ENCODE measurements around the gene RAB10.
"Not testable (repeated sequence)": the region's sequence is repeated elsewhere in the genome, so short reads cannot be mapped to it uniquely, and the experiment has no call there.

Gene RAB10

DNA sequence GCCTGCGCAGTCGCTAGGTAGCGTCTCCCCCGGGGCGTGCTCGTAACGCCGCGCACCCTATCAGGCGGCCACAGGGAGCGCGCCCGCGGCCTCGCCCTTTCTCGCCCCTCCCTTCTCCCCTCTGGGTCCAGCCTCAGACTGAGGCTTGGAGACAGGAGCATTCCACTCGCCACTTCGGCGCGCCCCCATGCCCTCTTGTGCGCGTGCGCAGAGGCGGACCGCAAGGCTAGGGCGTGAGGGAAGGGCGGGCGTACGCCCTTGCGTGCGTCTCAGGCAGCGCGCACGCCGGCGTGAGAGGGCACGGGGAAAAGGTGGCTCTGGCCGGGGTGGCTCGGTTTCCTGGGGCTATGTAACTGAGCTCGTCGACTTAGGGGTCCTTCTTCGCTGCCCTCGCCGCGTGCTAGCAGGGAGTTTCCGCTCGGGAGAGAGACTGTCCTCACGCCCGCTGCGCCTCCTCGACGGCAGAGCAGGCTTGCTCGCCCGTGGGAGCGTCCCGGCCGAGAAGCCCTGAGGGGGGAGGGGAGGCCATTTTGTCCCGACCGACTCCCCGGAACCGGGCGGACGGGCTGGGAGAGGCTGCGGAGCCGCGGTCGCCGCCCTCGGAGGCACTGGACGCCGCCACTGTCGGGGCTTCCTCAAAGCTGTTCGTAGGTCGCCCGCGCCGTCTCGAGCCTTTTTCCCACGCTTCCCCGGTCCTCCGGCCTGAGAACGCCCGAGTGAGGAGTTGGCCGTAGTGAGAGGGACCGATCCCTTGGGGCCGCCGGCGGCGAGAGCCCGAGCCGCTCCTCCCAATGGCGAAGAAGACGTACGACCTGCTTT, at the start of gene RAB10:
Gene RAB10 (plus strand): TSS at position 267 of the 819 bp plus-strand sequence. CDS start 525 bp downstream, at position 792.
- DNase-seq (ENCODE audit: low spot score): peak; percentile 97

DNA sequence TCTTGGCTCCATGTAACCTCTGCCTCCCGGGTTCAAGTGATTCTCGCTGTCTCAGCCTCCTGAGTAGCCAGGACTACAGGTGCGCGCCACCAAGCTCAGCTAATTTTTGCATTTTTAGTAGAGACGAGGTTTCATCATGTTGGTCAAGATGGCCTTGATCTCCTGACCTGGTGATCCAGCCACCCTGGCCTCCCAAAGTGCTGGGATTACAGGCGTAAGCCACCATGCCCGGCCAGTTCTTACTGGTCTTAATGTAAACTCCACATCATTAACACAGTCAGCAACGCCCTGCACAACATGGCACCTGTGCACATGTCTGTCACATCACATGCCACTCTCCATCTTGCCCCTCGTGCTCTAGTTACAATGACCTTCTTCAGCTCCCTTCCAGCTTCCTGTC, 45.8 kb upstream of the RAB10 start:
- DNase-seq (ENCODE audit: low spot score): no peak

- DNase-seq (ENCODE audit: low spot score): no peak
Measured at GRCh38 chr2:25989154-25989553, 44.7 kb upstream of the RAB10 start.

DNA sequence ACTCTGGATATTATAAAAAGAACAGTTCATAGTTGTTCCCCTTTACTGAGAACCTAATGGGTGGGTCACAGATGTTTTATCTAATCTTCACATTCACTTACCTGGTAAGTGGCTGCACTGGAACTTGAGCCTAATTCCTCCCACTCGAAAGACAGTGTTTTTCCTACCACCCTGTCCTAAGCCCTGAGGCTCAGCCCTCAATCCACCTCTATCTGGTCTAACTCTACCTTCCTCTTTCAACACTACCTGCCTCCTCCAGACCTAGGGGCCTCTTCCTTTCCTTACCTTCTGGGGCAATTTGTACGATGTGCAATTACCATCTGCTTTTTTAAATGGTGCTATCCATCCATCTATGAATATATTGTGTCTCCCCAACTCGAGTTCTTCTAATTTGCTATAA, 41.9 kb upstream of the RAB10 start:
- no peak for DNase-seq (ENCODE audit: low spot score)

DNA sequence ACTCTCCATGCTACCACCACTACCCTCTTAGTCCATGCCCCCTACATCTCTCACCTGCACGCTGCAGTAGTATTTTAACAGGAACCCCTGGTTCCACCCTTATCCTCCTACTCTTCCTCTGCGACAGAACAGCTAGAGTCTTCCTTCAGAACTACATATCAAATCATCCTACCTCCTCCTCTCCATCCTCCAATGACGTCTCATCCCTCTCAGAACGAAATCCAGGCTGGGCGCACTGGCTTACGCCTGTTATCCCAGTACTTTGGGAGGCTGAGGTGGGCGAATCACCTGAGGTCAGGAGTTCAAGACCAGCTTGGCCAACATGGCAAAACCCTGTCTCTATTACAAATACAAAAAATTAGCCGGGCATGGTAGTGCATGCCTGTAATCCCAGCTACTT, 41.3 kb upstream of the RAB10 start:
- DNase-seq (ENCODE audit: low spot score): no peak

DNA sequence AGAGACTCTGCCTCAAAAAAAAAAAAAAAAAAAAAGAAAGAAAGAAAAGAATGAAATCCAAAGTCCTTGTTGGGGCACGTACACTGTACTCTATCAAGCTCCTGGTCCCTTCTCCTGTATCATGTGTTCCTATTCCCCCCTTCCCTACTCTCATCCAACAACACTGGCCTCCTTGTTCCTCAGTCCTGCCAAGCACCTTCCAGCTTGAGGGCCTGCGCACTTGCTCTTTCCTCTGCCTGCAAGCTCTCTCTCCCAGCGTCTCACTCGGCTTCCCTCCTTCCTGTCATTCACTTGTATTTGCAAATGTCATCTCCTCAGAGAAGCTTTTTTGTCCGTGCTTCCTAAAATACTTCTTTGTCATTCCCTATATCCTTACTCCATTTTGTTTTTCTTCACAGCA, 40.8 kb upstream of the RAB10 start:
- peak; percentile 72 for DNase-seq (ENCODE audit: low spot score)

DNA sequence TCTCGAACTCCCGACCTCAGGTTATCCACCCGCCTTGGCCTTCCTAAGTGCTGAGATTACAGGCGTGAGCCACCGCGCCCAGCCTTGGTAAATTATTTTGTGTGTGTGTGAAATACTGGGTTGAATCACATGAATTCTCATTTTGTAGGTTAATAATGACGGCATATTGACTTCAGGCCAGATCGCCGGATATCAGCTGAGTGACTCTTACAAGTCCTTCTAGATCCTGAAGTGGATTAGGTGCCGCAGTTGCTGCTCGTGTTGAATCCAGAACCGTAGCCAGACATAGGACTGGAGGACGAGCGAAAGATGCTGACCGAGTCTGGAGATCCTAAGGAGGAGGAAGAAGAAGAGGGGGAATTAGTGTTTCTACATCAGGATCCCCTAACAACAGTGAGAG, 39.4 kb upstream of the RAB10 start:
- DNase-seq (ENCODE audit: low spot score): no peak

DNA sequence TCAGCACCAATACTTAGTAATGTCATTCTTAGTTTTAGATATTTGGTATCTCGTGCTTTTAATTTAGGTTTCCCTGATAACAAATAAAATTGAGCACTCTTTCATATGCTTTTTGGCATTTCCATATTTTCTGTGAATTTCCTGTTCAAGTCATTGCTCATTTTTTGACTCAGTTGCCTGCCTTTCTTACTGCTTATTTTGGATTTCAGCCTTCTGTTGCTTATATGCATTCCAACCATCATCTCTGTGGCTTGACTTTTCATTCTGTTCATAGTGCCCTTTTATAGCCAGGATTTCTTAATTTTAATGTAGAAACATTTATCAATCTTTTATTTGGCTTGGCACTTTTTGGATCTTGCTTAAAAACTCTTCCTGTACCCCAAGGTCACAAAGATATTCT, 37.0 kb upstream of the RAB10 start:
- DNase-seq (ENCODE audit: low spot score): no peak

GRCh38 chr2:25998816-25999383, 35.0 kb upstream of the RAB10 start:
- not testable (repeated sequence) for DNase-seq (ENCODE audit: low spot score)

- DNase-seq (ENCODE audit: low spot score): not testable (repeated sequence)
Measured at GRCh38 chr2:25999406-25999805, 34.5 kb upstream of the RAB10 start.

- DNase-seq (ENCODE audit: low spot score): peak; percentile 53
Measured at GRCh38 chr2:26000561-26001082, 33.3 kb upstream of the RAB10 start.

DNA sequence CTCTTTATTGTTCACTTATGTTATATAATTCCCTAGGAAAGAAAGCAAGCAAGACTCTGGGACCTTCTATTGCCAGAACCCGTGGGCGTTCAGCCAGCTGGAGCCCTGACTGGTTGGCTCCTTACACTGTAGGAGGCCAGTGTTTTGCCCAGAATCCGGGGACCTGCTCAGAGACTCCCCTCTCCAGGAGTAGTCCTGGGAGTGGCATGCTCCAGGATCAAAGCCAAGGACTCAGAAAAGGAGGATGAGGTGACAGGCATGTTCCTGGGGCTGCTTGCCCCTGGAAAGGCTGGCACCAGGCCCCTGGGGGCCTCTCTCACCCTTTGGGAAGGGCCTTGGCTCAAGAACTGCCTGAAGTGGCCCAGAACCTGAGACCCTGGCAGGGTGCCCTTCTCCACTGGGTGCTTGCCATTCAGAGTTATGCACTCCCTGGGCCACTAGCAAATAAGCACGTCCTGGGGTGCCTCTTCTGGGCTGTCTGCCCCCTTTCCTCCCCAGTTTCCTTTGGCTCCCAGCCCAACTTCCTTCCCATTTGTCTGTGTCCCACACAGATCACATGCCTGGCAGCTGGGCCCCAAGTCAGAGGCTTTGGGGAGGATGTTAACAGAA, 32.0 kb upstream of the RAB10 start:
- no peak for DNase-seq (ENCODE audit: low spot score)

- no peak for DNase-seq (ENCODE audit: low spot score)
Measured at GRCh38 chr2:26002632-26003310, 31.1 kb upstream of the RAB10 start.

DNA sequence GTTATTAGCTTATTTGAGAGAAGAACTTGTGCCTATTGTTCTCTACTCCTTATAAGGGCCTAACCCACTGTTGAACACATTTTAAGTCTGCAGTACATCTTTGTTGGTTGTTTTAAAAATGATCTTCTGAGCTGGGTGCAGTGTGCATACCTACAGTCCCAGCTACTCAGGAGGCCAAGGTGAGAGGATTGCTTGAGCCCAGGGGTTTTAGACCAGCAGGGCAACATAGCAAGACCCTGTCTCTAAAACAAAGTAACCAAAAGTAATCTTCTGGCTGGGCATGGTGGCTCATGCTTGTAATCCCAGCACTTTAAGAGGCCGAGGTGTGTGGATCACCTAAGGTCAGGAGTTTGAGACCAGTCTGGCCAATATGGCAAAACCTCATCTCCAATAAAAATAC, 25.8 kb upstream of the RAB10 start:
- DNase-seq (ENCODE audit: low spot score): no peak

- DNase-seq (ENCODE audit: low spot score): no peak
Measured at GRCh38 chr2:26008851-26009566, 24.9 kb upstream of the RAB10 start.

GRCh38 chr2:26009567-26009963, 24.3 kb upstream of the RAB10 start:
- DNase-seq (ENCODE audit: low spot score): no peak

DNA sequence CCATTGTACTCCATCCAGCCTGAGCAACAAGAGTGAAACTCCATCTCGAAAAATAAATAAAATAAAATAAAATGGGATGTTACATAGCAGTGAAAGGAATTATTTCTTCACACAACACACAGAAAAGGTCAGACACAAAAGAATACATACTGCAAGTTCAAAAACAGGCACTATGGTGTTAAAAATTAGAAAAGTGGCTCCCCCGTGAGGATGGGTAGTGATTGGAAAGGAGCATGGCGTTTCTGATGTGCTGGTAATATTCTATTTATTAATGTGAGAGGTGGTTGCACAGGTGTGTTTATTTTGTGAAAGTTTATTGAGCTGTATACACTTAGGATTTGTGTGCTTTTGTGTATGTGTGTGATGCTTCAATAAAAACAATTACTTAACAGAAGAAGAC, 22.9 kb upstream of the RAB10 start:
- no peak for DNase-seq (ENCODE audit: low spot score)

GRCh38 chr2:26011609-26011989, 22.3 kb upstream of the RAB10 start:
- no peak for DNase-seq (ENCODE audit: low spot score)

- peak; percentile 35 for DNase-seq (ENCODE audit: low spot score)
Measured at GRCh38 chr2:26011990-26012856, 21.7 kb upstream of the RAB10 start.

DNA sequence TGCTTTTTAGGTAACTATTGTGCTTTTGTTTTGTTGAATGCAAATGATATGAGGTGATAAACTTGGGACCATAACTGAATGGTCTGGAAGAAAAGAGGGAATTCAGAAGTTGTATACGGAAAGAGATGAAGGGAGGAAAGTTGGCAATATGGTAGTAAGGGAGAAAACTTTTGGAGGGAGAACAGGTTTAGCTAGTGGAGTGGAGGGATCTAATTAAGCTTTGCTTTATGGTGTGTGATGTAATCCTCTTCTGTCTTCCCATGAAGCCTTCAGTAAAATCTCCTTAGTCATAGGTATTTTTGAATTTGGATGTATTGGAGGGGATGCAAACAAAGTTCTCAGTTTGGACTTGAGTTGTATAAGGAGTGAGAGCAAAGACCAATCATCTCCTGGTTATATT, 20.2 kb upstream of the RAB10 start:
- DNase-seq (ENCODE audit: low spot score): no peak

Data from COLO829 (cell line).